GM18907 (cell line): ENCODE results near the gene P2RY4.
"Not testable (repeated sequence)": the region's sequence is repeated elsewhere in the genome, so short reads cannot be mapped to it uniquely, and the experiment has no call there.

Experiments
- ATAC-seq: cut with Tn5 transposase; IDR thresholded peaks from one replicate; pipeline ENCODE4 v1.9.1; 2021; ENCODE audit warnings: mild to moderate bottlenecking, moderate library complexity; ENCODE audit not compliant: unreplicated experiment

The P2RY4 gene

GRCh38 chrX:70244881-70245280, 15.1 kb downstream of the P2RY4 start:
- no peak for ATAC-seq

GRCh38 chrX:70243601-70244000, 16.4 kb downstream of the P2RY4 start:
- not testable (repeated sequence) for ATAC-seq

GRCh38 chrX:70241501-70241900, 18.5 kb downstream of the P2RY4 start:
- no peak for ATAC-seq

- ATAC-seq: no peak
Measured at GRCh38 chrX:70240751-70241150, 19.3 kb downstream of the P2RY4 start.

- no peak for ATAC-seq
Measured at GRCh38 chrX:70234355-70234754, 25.6 kb downstream of the P2RY4 start, which contains the start of gene AWAT1. TSS of gene AWAT1 (plus strand) at chrX:70234655. CDS start at chrX:70234696, 41 bp downstream.

GRCh38 chrX:70231666-70232065, 28.3 kb downstream of the P2RY4 start:
- no peak for ATAC-seq

- ATAC-seq: no peak
Measured at GRCh38 chrX:70226687-70227086, 33.3 kb downstream of the P2RY4 start.

GRCh38 chrX:70226048-70226447, 34.0 kb downstream of the P2RY4 start:
- no peak for ATAC-seq

GRCh38 chrX:70219938-70220764, 39.9 kb downstream of the P2RY4 start:
- ATAC-seq: no peak

- ATAC-seq: not testable (repeated sequence)
Measured at GRCh38 chrX:70209570-70209969, 50.4 kb downstream of the P2RY4 start.

- no peak for ATAC-seq
Measured at GRCh38 chrX:70208479-70208878, 51.5 kb downstream of the P2RY4 start.
